Colonic mucosa (tissue), 4 donors: Measurements from ENCODE around the gene STAT5A. TPM values are rescaled to one million over a fixed set of nuclear protein-coding genes. Genes with fewer than 3 reads are reported as not detected.
"Not testable (repeated sequence)": the region's sequence is repeated elsewhere in the genome, so short reads cannot be mapped to it uniquely, and the experiment has no call there.

Experiments used
- DNase-seq: peaks from one replicate; pipeline ENCODE4 v3.0.0-alpha.2; 2020
- H3K27ac ChIP-seq: fragments of 200-600 bp; one replicate; pipeline ENCODE4 v1.8.0; 2021
- H3K27me3 ChIP-seq: fragments of 200-600 bp; one replicate; pipeline ENCODE4 v1.8.0; 2021
- H3K36me3 ChIP-seq: fragments of 200-600 bp; one replicate; pipeline ENCODE4 v1.8.0; 2021
- H3K4me1 ChIP-seq: fragments of 200-600 bp; one replicate; pipeline ENCODE4 v1.8.0; 2021; ENCODE audit warnings: mild to moderate bottlenecking
- H3K4me3 ChIP-seq: fragments of 200-600 bp; one replicate; pipeline ENCODE4 v1.8.0; 2021
- H3K9ac ChIP-seq, 2 donors: one replicate each; pipeline ENCODE4 v1.7.0; 2013; ENCODE audit warnings: control low read depth in 2 of 2, low read depth in 2 of 2, low read length in 2 of 2
- H3K9me3 ChIP-seq: fragments of 200-600 bp; one replicate; pipeline ENCODE4 v1.8.0; 2021
- CTCF ChIP-seq: fragments of 200-600 bp; IDR thresholded peaks from one replicate; pipeline ENCODE4 v1.8.0; 2022; ENCODE audit warnings: antibody characterized with exemption, mild to moderate bottlenecking
- intact Hi-C: fragments of 100-400 bp; cut with DNase I; formaldehyde crosslinking; loops from one replicate; pipeline ENCODE4 v1.14.1; 2022
- total RNA-seq, 2 donors: library from RNA; stranded (reverse); fragmentation: NEBNext Ultra II Directional in 1 of 2; extraction: Animal tissue kit (Norgen Biotek cat#: 25700) in 1 of 2; gene quantifications; one replicate each; pipeline ENCODE4 v1.2.1, GENCODE V29; 2021
- donor health status: healthy.
- donor health status: DM: no; HTN: no; CAD: no.
- donor health status: DM: no; HTN: no; CAD: no.

The STAT5A gene
- 10 to 100 TPM; 22.0 to 22.4 TPM for total RNA-seq

DNA sequence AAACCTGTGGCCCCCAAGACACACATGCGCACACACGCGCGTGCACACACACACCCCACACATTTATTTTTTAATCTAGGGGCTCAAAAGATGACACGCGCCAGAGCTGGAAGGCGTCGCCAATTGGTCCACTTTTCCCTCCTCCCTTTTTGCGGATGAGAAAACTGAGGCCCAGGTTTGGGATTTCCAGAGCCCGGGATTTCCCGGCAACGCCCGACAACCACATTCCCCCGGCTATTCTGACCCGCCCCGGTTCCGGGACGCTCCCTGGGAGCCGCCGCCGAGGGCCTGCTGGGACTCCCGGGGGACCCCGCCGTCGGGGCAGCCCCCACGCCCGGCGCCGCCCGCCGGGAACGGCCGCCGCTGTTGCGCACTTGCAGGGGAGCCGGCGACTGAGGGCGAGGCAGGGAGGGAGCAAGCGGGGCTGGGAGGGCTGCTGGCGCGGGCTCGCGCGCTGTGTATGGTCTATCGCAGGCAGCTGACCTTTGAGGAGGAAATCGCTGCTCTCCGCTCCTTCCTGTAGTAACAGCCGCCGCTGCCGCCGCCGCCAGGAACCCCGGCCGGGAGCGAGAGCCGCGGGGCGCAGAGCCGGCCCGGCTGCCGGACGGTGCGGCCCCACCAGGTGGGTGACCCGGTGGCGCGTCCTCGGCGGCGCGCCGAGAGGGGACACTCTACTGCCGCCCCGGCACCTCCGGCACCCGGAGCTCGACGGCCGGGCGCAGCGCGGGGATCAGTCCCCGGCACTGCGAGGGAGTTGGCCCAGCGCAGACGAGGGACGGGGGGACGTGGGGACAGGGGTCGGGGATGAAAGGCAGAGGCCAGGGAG is at the start of gene STAT5A:
TSS of gene STAT5A (plus strand) at position 522 of the 826 bp plus-strand sequence. CDS start 914 bp downstream, outside the sequence.
- H3K9ac ChIP-seq = peak within 1 kb of the TSS; percentile 74 to 75
- H3K4me1 ChIP-seq = peaks cover 7% of the 10 kb centered on the region
- TF ChIP-seq CTCF = no peak
- no peaks in the 10 kb centered on the region for H3K27me3 ChIP-seq
- DNase-seq = peak; percentile 86
- peak within 1 kb of the TSS; percentile 57 for H3K4me3 ChIP-seq
- H3K36me3 ChIP-seq = no peaks in the 10 kb centered on the region
- intact Hi-C loops = no loop called here
- no peaks in the 10 kb centered on the region for H3K9me3 ChIP-seq
- peak within 1 kb of the TSS; percentile 79 for H3K27ac ChIP-seq

DNA sequence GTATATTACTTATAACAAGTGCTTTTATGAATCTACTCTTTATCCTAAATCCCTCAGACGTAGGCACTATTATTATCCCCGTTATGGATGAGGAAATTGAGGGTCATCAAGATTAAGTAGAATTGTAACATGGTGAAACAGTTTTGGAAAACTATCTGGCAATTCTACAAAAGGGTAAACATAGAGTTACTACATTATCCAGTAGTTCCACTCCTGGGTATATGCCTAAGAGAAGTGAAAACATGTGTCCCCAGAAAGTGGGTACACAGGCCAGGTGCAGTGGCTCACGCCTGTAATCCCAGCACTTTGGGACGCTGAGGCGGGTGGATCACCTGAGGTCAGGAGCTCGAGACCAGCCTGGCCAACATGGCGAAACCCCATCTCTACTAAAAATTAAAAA is 48.7 kb upstream of the STAT5A start:
- H3K27me3 ChIP-seq, H3K27ac ChIP-seq, H3K9me3 ChIP-seq, H3K4me1 ChIP-seq, intact Hi-C loops, DNase-seq, H3K9ac ChIP-seq, H3K4me3 ChIP-seq, H3K36me3 ChIP-seq: not testable (repeated sequence)

DNA sequence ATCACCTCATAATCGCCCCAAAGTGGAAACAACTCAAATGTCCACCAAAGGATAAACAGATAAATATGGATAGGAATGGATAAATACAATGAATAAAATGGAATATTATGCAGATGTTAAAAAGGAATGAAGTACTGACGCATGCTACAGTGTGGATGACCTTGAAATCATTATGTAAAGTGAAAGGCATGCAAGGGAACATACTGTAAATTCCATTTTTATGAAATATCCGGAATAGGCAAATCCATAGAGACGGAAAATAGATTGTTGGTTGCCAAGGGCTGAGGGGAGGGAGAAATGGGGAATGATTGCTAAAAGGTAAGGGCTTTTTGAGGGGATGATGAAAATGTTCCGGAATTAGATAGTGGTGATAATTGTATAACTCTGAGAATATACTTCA is 48.1 kb upstream of the STAT5A start:
- no peak overlapping the region for H3K27ac ChIP-seq
- TF ChIP-seq CTCF = no peak
- no peak overlapping the region for H3K9ac ChIP-seq
- H3K9me3 ChIP-seq = no peaks in the 10 kb centered on the region
- H3K4me3 ChIP-seq = no peak overlapping the region
- no peaks in the 10 kb centered on the region for H3K36me3 ChIP-seq
- no peak for DNase-seq
- no peaks in the 10 kb centered on the region for H3K4me1 ChIP-seq
- no peaks in the 10 kb centered on the region for H3K27me3 ChIP-seq
- intact Hi-C loops = no loop called here

DNA sequence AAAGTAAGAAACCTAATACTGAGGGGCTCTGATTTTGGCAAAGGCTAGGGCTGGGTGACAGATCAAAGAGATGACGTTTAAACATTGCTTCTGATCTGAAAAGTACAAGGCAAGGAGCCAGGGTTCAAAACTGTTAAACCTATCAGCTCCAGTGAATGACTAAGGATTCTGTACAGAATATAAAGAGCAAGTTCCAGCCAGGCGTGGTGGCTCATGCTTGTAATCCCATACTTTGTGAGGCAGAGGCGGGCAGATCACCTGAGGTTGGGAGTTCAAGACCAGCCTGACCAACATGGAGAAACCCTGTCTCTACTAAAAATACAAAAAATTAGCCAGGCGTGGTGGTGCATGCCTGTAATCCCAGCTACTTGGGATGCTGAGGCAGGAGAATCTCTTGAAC is 47.4 kb upstream of the STAT5A start:
- H3K9ac ChIP-seq, H3K27ac ChIP-seq, H3K36me3 ChIP-seq, H3K9me3 ChIP-seq, H3K4me1 ChIP-seq, H3K27me3 ChIP-seq, H3K4me3 ChIP-seq, DNase-seq, intact Hi-C loops: not testable (repeated sequence)

GRCh38 chr17:42241871-42242270 is 46.4 kb upstream of the STAT5A start:
- H3K27ac ChIP-seq = no peak overlapping the region
- H3K4me3 ChIP-seq = no peak overlapping the region
- DNase-seq = no peak
- no peaks in the 10 kb centered on the region for H3K27me3 ChIP-seq
- no peak overlapping the region for H3K9ac ChIP-seq
- H3K36me3 ChIP-seq = no peaks in the 10 kb centered on the region
- H3K9me3 ChIP-seq = no peaks in the 10 kb centered on the region
- intact Hi-C loops = no loop called here
- H3K4me1 ChIP-seq = no peaks in the 10 kb centered on the region
- no peak for TF ChIP-seq CTCF

- Histone ChIP-seq H3K9me3 (no peaks in the 10 kb centered on the region), H3K27me3 (no peaks in the 10 kb centered on the region), H3K27ac (no peak overlapping the region), H3K4me1 (no peaks in the 10 kb centered on the region), H3K9ac (no peak overlapping the region), H3K4me3 (no peak overlapping the region), H3K36me3 (no peaks in the 10 kb centered on the region)
- intact Hi-C loops = no loop called here
- DNase-seq = no peak
- TF ChIP-seq CTCF = no peak
Observed at GRCh38 chr17:42243493-42243982, 44.8 kb upstream of the STAT5A start.

DNA sequence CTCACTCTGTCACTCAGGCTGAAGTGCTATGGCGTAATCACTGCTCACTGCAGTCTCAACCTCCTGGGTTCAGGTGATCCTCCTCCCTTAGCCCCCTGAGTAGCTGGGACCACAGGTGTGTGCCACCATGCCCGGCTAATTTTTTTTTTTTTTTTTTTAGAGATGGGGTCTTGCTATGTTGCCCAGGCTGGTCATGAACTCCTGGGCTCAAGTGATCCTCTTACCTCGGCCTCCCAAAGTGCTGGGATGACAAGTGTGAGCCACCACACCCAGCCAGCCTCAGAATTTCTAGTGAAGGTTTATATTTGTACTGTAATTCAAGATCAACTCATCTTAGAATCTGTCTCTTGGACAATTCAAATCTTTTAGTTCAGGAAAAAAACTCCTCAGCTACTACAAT is 44.2 kb upstream of the STAT5A start:
- intact Hi-C loops, H3K9ac ChIP-seq, DNase-seq, H3K36me3 ChIP-seq, H3K4me1 ChIP-seq, H3K9me3 ChIP-seq, H3K4me3 ChIP-seq, H3K27me3 ChIP-seq, H3K27ac ChIP-seq: not testable (repeated sequence)

- intact Hi-C loops, DNase-seq, H3K4me3 ChIP-seq, H3K36me3 ChIP-seq, H3K27ac ChIP-seq, H3K9ac ChIP-seq, H3K4me1 ChIP-seq, H3K9me3 ChIP-seq, H3K27me3 ChIP-seq: not testable (repeated sequence)
Observed at GRCh38 chr17:42245183-42245582, 43.1 kb upstream of the STAT5A start.
